Stimulated activated CD4-positive, alpha-beta T cell treated with anti-CD3 and anti-CD28 coated beads, Interleukin-4, amount 100 ng/mL, for 24 hours (primary cell): Measurements from ENCODE around the gene GPC5.
"Not testable (repeated sequence)": the region's sequence is repeated elsewhere in the genome, so short reads cannot be mapped to it uniquely, and the experiment has no call there.

ENCODE experiments used
- DNase-seq: peaks from one replicate; pipeline ENCODE4 v3.0.0-alpha.2; 2020

GPC5 gene

DNA sequence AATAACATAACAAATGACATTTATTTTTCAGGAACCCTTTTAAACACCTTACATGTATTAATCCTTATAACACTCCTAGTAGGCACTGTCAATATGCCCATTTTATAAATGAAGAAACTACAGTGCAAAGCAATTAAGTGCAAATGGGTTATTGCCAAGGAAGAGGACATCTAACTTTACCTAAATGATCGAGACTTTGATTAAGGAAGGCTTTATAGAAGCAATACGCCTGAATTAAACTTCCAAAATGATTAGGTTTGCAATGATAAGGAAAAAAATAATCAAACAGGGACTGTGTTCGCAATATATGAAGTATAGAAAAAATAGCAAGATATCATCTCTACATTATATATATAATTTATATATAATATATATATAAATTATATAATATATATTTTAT lies 1214.5 kb downstream of the GPC5 start:
- no peak for DNase-seq

DNA sequence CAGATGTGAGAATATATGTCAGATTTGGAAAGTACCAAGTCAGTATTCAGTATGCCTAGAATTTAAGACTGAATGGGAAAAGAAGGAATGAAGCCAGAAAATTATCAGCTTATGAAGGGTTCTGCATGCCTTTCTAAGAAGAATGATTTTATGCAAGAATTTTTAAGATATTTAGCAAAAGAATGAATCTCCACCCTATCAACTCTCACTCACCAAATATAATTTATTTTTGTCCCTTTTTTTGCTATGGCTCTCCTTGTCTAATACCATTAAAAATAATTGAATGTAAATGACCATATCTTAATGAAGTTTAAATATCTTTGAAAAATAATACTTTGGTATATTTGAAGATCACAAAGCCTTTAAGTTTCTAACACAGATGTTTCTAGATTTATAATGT lies 1215.5 kb downstream of the GPC5 start:
- no peak for DNase-seq

DNA sequence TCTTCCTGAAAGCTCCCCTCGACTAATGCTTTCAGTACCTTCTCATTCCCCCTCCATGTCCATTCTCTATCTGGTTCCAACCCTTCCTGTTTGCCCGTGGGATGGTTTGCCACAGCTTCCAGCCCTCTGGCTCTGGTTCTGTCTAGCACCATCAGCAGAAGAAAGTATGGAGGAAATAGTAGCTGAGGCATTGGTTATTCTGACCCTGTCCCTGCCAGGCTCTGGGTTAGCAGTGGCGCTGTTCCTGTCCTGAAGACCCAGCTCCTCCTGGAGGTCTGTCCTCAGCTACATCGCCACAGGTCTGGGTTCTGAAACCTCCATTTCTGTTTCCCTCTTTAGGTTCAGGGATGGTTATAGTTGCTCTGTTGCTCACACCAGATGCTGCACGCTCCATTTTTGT lies 1223.6 kb downstream of the GPC5 start:
- no peak for DNase-seq

DNA sequence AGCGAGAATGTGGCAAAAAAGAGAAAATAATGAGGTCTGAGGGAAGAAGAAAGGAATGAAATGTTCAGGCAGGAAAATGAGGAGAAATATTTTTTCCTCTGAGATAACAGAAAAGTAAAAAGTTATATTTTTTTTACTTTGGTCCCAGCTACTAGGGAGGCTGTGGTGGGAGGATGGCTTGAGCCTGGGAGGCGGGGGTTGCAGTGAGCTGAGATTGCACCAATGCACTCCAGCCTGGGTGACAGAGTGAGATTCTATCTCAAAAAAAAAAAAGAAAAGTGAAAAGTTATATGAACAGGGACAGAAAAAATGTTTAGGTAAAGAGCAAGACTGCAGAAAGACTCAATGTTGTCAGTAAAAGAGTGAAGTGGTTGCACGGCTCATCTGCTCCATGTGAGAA lies 1224.5 kb downstream of the GPC5 start:
- DNase-seq = no peak

DNA sequence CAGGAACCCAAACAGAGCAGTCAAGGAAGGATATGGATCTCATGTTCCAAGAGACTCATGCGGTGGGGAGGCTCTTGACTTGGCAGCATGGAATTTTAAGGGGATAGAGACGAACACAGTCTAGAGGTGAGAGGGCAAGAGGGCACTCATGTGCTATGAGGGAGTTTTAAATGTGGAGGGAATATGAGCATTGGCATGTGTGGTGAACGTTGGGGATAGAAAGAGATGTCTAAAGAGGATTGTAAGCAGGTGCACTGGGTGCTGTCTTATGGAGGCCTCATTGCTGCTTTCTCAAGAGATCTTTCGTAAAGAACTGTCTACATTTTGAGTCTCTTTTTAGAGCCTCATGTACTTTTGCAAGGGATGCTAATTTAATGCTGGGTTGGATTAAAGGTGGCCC lies 1227.9 kb downstream of the GPC5 start:
- no peak for DNase-seq

DNA sequence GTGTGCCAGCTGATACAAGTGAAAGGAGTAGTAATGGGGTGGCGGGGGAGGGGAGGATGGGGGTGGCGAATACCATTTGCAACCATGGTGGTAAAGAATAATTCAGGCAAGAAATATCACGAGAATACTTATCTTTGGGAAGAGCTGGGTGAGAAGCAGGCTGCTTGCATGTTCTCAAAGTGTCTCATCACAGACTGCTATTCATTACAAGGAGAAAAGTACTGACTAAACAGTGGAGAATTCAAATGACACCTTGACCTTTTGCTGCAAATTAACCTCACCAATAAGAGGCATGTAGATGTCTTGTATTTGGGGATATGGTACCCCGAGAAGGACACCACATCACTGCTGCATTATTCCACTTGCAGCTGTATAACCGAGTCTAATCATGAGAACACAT lies 1242.5 kb downstream of the GPC5 start:
- no peak for DNase-seq

DNA sequence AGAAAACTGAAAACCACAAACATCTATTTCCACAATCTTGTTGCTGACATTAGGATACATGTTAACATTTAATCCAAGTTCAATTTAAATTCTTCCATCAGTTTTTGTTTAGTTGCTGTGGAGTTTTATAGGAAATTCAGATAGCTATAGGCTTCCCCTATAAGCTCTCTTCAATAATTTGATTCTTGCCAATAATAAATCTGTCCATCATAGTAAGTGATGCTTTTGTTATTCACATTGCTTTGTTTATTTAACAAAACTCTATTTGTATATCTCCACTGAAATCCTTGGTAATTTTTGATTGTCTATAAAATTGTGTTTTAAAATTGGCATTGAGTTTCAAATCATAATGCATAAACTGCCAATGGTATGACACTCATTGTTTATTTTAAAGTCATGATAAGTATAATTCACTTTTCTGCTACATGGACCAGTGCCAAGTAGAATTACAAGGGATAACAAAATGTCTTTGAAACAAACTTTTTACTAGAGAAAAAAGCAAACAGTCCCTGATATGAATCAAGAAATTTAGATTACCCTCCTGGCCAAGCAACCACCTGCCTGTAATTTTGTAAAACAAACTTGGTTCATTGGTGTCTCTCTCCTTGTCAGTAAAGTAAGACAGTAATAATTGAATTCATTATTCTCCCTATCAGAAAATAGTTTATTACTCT lies 1250.9 kb downstream of the GPC5 start:
- DNase-seq = no peak

DNA sequence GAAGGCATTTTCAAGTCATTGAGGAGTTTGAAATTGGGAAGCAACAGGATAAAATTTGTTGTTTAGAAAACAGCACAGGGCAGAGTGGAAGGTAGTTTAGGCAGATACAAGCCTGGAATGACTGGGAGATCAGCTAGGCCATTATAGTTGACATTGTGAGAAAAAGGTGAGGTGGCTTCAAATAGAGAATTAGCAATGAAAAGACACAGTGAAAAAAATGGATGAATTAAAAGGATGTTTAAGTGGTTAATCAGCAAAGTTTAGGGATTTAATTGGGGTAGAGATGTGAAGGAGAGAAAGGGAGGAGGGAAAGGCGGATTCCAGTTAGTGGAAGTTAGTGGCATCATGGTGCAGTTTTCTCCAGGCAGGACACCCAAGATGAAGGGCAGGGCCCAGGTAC lies 1257.7 kb downstream of the GPC5 start:
- no peak for DNase-seq

DNA sequence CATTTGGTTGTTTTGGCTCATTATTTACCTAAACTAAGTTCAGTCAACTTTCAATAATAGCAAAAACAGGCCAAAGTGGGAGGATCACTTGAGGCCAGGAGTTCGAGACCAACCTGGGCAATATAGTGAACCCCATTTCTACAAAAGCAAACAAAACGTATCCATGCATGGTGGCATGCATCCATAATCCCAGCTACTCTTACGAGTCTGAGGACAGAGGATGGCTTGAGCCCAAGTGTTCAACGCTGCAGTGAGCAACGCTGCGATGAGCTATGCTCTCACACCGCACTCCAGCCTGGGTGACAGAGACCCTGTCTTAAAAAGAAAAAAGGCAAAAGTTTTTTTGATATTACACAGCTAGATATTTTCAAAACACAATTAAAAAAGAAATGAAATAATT lies 1258.2 kb downstream of the GPC5 start:
- DNase-seq = no peak

DNA sequence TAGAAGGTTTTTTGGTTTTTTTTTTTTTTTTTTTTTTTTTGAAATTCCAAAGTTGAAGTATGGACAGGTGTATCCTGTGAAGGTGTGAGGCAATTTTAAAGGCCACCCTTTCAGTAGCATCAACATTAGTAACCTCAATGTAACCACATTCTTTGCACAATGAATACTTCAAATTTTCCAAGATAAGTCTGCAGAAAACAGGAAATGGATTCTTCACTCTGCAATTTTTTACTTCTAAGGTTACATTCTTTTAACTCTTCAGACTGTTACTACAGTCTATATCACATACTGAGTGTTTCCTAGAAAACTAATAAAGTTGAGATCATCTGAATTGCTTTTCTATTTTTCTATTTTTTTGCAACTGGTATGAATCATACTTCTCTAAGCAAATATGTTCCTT lies 1259.1 kb downstream of the GPC5 start:
- DNase-seq = no peak

DNA sequence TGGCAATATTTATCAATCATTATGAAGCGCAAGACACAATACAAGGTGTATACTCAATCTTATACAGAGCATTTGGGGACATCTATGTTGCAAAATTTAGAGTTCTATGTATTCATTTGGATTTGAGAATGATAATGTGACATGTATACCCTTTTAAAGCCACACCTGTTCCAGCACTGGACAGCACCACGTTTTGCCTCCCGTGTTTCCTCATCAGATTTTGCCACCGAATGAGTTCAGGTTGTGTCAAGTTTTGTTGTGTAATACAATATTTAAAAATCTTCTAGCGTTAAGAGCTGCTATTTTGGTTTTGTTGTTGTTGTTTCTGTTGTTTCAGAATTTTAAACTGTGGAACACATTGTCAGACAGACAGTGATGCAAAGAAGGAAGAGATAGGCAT lies 1259.9 kb downstream of the GPC5 start:
- DNase-seq = no peak

DNA sequence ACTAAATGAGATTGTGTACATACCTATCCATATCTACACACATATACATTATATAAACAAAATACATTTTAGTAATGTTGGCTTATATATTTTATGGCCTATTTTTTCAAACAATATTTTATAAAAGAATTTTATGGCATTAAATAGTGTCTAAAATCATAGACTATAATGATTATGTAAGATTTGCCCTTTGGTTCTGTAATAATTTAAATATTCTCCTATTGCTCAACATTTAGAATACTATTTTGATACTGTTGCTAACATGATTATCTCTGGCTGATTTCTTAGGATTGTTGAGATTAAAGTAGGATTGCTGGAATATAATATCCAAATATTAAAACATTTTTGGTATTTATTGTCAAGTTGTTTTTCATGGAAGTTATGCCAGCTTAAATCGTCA lies 1263.0 kb downstream of the GPC5 start:
- no peak for DNase-seq

DNA sequence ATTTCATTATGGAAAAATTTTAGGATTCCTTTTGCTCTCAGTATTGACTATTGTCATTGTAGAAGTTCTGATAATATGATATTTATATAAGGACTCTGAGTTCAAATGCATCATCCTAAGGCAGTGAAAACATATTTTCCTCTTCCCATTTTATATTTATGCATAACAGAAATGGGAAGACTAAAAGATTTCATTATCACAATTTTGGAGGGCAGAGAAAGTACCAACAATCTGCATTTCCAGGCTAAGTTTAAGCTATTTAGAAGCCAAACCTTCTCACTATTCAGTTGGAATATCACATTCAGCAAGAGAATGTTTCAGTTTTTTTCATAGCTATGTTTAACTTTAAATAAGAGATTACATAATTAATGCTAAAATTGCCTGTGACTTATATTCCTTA lies 1269.7 kb downstream of the GPC5 start:
- DNase-seq = no peak

DNA sequence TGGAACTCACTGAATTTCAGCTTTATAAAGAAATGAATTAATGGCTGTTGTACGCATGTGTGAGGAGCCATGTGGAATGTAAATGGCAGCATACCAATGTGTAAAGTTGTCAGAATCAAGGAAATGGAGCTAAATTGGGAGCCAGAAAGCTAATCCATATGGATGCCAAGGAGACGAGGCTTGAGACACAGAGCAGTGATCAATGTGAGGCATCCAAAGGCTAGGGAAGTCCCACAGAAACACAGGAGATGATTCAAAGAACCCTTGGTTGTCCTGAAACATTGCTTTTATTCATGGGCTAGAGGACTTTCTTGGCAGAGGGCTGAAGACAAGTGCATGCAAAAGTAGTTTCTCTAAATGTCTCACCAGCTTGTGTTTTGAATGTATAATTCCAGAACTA lies 1271.7 kb downstream of the GPC5 start:
- DNase-seq = no peak

DNA sequence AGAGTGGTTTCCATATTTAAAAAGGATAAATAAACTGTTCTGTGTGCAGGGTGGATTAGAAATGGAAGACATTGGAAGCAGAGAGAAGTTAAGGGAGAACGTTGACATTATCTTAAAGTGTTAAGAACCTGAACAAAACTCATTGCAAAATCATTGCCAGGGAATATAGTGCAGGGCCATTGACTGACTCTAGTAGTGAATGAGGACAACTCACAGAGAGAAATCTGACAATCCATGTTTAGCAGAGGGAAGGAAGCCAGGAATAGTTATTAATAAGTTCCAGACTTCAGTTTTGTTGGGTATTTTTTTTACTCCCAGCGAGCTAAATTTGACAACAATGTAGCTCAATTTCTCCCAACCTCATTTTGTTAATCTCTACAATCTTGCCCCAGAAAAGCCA lies 1273.4 kb downstream of the GPC5 start:
- no peak for DNase-seq

DNA sequence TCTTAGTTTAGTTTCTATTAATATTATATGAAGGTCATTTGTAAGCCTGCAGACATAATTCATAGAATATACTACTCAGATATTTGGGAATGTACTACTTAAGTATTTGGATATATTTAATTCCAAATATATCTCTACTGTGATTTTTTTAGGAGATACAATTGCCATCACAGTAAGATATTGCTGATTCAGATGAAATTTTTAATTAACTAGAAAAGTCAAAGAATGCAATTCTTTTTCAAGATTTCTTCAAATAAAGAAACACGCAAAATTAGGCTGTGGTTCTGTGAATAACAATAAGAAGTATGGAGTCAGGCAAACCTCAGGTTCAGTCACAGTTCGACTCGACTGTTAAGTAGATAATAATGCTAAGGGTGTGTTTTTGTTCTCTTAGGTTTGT lies 1277.8 kb downstream of the GPC5 start:
- DNase-seq = no peak

DNA sequence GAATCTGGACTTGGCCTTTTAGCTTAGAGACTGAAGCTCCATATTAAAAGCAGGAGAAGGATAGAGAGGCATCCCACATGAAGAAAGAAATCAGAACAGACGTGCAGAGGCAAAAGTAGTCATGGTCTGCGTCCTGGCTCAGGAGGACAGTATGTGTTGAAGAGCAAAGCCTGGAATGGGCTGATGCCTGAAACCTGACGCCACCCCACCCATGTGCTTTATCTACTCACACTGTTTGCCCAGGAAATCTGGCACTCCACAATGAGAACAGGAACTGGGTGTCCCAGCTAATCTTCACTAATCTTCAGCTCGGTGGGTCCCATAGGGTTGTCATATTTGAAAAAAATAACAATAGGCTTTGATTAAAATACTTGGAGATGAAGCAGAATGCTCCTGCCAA lies 1279.2 kb downstream of the GPC5 start:
- no peak for DNase-seq

DNA sequence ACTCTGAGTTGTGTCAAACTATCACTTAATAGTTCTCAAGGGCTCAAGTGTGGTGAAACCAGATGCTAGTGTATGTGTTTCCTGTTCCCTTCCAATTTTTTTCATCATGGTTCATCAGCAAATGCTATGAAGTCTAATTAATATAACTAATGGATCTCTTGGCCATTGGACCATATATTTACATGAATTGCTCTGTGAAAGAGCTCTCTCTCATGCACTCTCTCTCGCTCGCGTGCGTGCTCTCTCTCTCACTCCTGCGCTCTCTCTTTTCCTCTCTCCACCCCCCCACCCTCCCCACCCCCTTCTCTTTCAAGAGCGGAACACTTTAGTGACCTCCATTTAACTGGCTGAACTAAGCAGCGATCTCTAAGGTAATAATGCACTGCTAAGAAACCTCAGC lies 1281.2 kb downstream of the GPC5 start:
- no peak for DNase-seq

DNA sequence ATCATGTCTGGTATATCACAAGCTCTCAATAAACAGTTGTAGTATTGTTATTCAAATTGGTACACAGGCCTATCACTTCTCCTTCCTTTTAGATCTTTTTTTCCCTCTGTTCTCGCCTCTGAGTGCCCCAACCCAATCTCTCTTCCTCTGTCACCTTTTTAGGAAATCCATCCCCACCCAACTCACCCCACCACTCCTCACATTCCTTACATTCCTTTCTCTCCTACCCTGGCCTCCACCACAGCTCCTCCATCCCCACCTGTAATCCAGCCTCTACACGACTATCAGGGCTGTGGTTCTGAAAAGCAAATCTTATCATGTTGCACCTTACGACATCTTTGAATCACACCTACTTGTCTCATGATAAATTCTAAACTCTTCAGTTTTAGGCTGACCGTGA lies 1282.8 kb downstream of the GPC5 start:
- DNase-seq = no peak

DNA sequence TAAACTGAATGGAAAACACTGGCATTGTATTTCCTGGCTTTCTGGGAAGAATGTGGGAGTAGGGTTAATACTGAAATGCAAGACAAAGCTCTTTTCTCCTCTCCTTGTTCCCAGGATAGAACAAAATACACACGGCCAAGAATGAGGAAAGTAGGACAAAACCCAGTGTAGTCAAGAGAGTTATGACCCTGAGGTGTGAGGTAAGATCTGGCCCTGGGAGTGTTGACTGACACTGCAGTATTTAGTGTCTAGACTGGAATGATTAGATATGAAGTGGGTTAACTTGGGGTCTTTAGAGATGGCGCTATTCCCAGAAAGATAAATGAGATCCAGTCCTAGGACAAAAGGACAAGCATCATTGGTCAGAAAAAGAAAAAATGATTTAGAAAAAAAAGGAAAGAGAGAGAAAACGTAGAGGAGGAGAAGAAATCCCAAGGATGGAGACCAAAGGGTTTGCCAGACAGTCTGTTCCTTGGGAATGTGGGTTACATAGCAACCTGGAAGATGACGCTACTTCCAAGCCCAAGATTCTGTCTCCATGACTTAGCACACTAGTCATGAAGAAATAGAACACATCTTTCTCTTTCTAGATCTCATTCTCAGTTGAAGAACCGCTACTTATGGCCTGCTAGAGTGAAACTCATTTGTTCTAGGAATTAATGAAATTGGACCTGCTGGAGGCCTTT lies 1284.6 kb downstream of the GPC5 start:
- DNase-seq = no peak

DNA sequence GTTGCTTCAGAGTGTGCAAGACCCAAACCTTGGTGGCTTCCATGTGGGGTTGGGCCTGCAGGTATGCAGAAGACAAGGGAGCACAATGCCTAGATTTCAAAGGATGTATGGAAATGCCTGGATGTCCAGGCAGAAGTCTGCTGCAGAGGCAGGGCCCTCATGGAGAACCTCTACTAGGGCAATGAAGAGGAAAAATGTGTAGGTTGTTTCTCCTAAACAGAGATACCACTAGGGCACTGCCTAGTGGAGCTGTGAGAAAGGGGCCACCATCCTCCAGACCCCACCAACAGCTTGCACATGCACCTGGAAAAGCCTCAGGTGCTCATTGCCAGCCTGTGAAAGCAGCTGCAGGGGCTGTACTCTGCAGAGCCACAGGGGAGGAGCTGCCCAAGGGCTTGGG lies 1295.6 kb downstream of the GPC5 start:
- no peak for DNase-seq

DNA sequence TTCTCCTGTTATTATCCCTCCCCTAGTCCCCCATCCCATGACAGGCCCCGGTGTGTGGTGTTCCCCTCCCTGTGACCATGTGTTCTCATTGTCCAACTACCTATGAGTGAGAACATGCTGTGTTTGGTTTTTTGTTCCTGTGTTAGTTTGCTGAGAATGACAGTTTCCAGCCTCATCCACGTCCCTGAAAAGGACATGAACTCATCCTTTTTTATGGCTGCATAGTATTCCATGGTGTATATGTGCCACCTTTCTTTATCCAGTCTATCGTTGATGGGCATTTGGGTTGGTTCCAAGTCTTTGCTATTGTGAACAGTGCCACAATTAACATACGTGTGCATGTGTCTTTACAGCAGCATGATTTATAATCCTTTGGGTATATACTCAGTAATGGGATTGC lies 1297.4 kb downstream of the GPC5 start:
- not testable (repeated sequence) for DNase-seq

DNA sequence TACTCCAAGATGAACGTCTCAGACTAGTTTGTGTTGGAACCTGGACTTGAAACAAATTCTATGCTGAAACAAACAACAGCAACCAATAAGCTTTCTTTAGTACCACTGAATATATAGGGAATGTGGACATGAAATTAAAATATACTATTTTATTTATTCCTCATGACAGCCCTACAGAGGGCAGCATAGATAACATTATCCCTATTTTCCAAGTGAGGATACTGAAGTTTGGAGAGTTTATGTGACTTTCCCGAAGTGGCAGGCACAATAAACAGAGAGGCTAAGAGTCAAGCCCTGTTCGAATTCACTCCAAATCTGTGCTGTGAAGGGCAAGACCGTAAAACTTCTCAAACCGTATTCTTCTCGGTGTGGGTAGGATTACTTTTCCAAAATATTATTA lies 1318.3 kb downstream of the GPC5 start:
- no peak for DNase-seq

DNA sequence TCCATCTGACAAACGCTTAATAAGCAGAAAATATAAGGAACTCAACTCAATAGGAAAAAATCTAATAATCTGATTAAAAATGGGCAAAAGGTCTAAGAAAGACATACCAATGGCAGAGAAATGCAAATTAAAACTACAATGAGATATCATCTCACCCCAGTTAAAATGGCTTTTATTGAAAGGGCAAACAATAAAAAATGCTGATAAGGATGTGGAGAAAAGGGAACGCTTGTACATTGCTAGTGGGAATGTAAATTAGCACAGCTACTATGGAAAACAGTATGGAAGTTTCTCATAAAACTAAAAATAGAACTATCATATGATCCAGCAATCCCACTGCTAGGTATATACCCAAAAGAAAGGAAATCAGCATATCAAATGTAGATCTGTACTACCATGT lies 1319.4 kb downstream of the GPC5 start:
- DNase-seq = no peak

DNA sequence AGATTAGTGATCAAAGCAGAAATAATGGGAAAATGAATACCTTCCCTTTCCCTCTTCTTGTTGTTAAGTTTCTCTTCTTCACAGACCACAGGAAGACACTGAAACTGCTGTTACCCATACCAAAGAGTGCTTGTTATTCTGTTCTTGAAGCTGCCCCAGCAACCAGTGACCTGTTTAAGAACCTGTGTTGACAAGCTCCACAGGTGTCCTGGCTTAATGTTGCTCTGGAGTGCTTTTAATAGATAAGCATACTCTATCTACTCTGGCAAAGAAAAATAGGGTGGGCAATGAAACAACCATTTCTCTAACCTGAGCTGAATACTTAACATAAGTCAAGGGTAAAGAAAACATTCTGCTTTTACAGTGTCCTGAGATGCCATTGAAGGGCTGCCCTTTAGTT lies 1321.4 kb downstream of the GPC5 start:
- DNase-seq = no peak
